K562 (cell line): ENCODE data around the gene PTPRM. TPM values are rescaled to one million over a fixed set of nuclear protein-coding genes. Genes with fewer than 3 reads are reported as not detected.

ENCODE experiments used
- ATAC-seq: fragments of 200-7000 bp; cut with Tn5 transposase; 3 replicates; pipeline ENCODE4 v1.9.1; 2020; ENCODE audit warnings: moderate library complexity
- BruUV-seq: library from RNA; stranded (reverse); fragments of 400-500 nt; replicated peaks from 2 replicates; lab custom pipeline; 2021; lab: Mats Ljungman, UMichigan
- CTCF ChIA-PET: fragments of 300-600 bp; formaldehyde crosslinking; extraction: SDS; loops from one replicate; lab custom pipeline; 2021; ENCODE audit warnings: low intra/inter-chr PET ratio; lab: Yijun Ruan, JAX
- POLR2A ChIA-PET: fragments of 300-600, 350-650 bp; sonication (Branson Sonifier 250); formaldehyde crosslinking; extraction: SDS; loops from one replicate; lab custom pipeline; 2021; ENCODE audit warnings: antibody characterized with exemption, inconsistent platforms; lab: Yijun Ruan, JAX
- DNase-seq, 4 experiments: peaks; one replicate each; pipeline versions ENCODE4 v3.0.0 to v3.0.0-alpha.2; 2011 to 2018; ENCODE audit warnings: low spot score in 3 of 4, mixed read lengths in 3 of 4; ENCODE audit errors: extremely low read depth in 1 of 4
- FAIRE-seq: peaks from 2 replicates; lab custom pipeline; 2011; peaks lifted over from hg19 to GRCh38; lab: Jason Lieb, UNC
- H2AFZ ChIP-seq: 2 replicates; pipeline ENCODE4 v1.6.0; 2011; ENCODE audit warnings: low read depth, low read length, control low read depth, inconsistent platforms
- H3K27ac ChIP-seq: fragments of 200-600 bp; 3 replicates; pipeline ENCODE4 v1.8.0; 2011; ENCODE audit warnings: low read depth, mild to moderate bottlenecking, control low read depth, inconsistent platforms, low read length, moderate library complexity, mixed read lengths; ENCODE audit errors: extremely low read depth
- H3K27me3 ChIP-seq, 2 experiments: fragments of 300-600 bp in 1 of 2; 2 replicates in 1 of 2; 3 replicates in 1 of 2; pipeline versions ENCODE4 v1.6.0 to v1.8.0; 2011; ENCODE audit warnings: inconsistent platforms in 2 of 2, low read length in 2 of 2, mild to moderate bottlenecking in 1 of 2, mixed read lengths in 1 of 2, moderate library complexity in 1 of 2; ENCODE audit not compliant: control insufficient read depth in 2 of 2, insufficient read depth in 2 of 2
- H3K36me3 ChIP-seq: fragments of 300-600 bp; 3 replicates; pipeline ENCODE4 v1.8.0; 2011; ENCODE audit warnings: mild to moderate bottlenecking, low read length, inconsistent platforms; ENCODE audit not compliant: control insufficient read depth, insufficient read depth
- H3K4me1 ChIP-seq, 2 experiments: fragments of 200-600 bp in 1 of 2; replicated peaks in 1 of 2; 2 replicates in 1 of 2; 3 replicates in 1 of 2; pipeline versions ENCODE4 v1.5.1 to v1.8.0; 2011; ENCODE audit warnings: inconsistent platforms in 2 of 2, low read length in 2 of 2, mild to moderate bottlenecking in 1 of 2, mixed read lengths in 1 of 2, moderate library complexity in 1 of 2; ENCODE audit not compliant: control insufficient read depth in 2 of 2, insufficient read depth in 2 of 2
- H3K4me2 ChIP-seq: 2 replicates; pipeline ENCODE4 v1.6.1; 2011; ENCODE audit warnings: low read length, control low read depth, inconsistent platforms, mixed read lengths; ENCODE audit not compliant: insufficient read depth
- H3K4me3 ChIP-seq: fragments of 200-600 bp; sonication (generic), shearing (Covaris generic); 2 replicates; pipeline ENCODE4 v1.5.1; 2016; ENCODE audit warnings: control low read depth, inconsistent platforms
- H3K79me2 ChIP-seq: fragments of 200-600 bp; 3 replicates; pipeline ENCODE4 v1.8.0; 2011; ENCODE audit warnings: low read length, inconsistent platforms; ENCODE audit not compliant: control insufficient read depth, insufficient read depth
- H3K9ac ChIP-seq, 2 experiments: 2 replicates each; pipeline versions ENCODE4 v1.6.0 to v1.6.1; 2011; ENCODE audit warnings: low read depth in 2 of 2, low read length in 2 of 2, control low read depth in 1 of 2, inconsistent platforms in 1 of 2, mild to moderate bottlenecking in 1 of 2, mixed read lengths in 1 of 2; ENCODE audit not compliant: insufficient read depth in 1 of 2
- H3K9me1 ChIP-seq: one replicate; pipeline ENCODE4 v1.6.0; 2011; ENCODE audit warnings: inconsistent platforms, mild to moderate bottlenecking, low read length, moderate library complexity; ENCODE audit not compliant: control insufficient read depth, insufficient read depth
- H3K9me3 ChIP-seq: replicated peaks from 2 replicates; pipeline ENCODE4 v1.5.1; 2011; ENCODE audit warnings: low read depth, low read length, inconsistent platforms; ENCODE audit not compliant: control insufficient read depth, insufficient read depth
- H4K20me1 ChIP-seq: replicated peaks from 2 replicates; pipeline ENCODE4 v1.6.1; 2011; ENCODE audit warnings: low read length, inconsistent platforms, mixed read lengths; ENCODE audit not compliant: control insufficient read depth, insufficient read depth
- ESRRA ChIP-seq: fragments of 450-650 bp; IDR thresholded peaks from 2 replicates; pipeline ENCODE4 v1.6.1; 2014; ENCODE audit warnings: low read depth, mild to moderate bottlenecking, moderate library complexity, borderline replicate concordance
- GATAD2B ChIP-seq: fragments of 450-650 bp; IDR thresholded peaks from 2 replicates; pipeline ENCODE4 v1.6.1; 2017; ENCODE audit warnings: mild to moderate bottlenecking, borderline replicate concordance
- GTF2F1 ChIP-seq: IDR thresholded peaks from 2 replicates; pipeline ENCODE4 v1.6.1; 2011; ENCODE audit warnings: low read depth, low read length, improper control_type of control experiment
- NCOA2 ChIP-seq, 2 experiments: fragments of 450-650 bp; IDR thresholded peaks; 2 replicates each; pipeline ENCODE4 v1.6.1; 2018; ENCODE audit warnings: mild to moderate bottlenecking in 2 of 2, moderate library complexity in 1 of 2; ENCODE audit not compliant: partially characterized antibody in 2 of 2
- SMAD4 ChIP-seq: fragments of 250-450 bp; sonication (Bioruptor Pico); conservative IDR thresholded peaks from 2 replicates; pipeline ENCODE4 v1.8.0; 2021; ENCODE audit warnings: inconsistent platforms, mild to moderate bottlenecking, moderate library complexity
- TAF9B ChIP-seq: fragments of 450-650 bp; IDR thresholded peaks from 2 replicates; pipeline ENCODE4 v1.6.1; 2018; ENCODE audit warnings: mild to moderate bottlenecking; ENCODE audit not compliant: partially characterized antibody
- XRCC5 ChIP-seq: fragments of 200-400 bp; formaldehyde crosslinking; IDR thresholded peaks from 2 replicates; pipeline ENCODE4 v1.6.1; 2017; ENCODE audit warnings: low read depth, mild to moderate bottlenecking, low read length
- ZBTB5 ChIP-seq: fragments of 450-650 bp; IDR thresholded peaks from 2 replicates; pipeline ENCODE4 v1.6.1; 2017; ENCODE audit warnings: antibody characterized with exemption
- ZNF551 ChIP-seq: fragments of 250-450 bp; sonication (Bioruptor Pico); IDR thresholded peaks from 2 replicates; pipeline ENCODE4 v1.5.0; 2021; ENCODE audit warnings: mild to moderate bottlenecking, moderate library complexity
- ZNF764 ChIP-seq: fragments of 250-450 bp; sonication (Bioruptor Pico); IDR thresholded peaks from 2 replicates; pipeline ENCODE4 v1.4.0; 2020; ENCODE audit warnings: low read depth, mild to moderate bottlenecking, moderate library complexity
- ZNF766 ChIP-seq: fragments of 200-800 bp; sonication (Bioruptor generic); conservative IDR thresholded peaks from 2 replicates; pipeline ENCODE4 v1.6.1; 2016; ENCODE audit warnings: missing genetic modification characterization, missing compliant biosample characterization
- WGBS: fragments of 100-300 bp; shearing (Covaris generic); methylation state at CpG from one replicate; pipeline ENCODE4 v1.1.6; 2016; ENCODE audit warnings: low coverage, mixed read lengths; ENCODE audit not compliant: insufficient coverage; ENCODE audit errors: missing lambda C conversion rate; 5-methylcytosine and 5-hydroxymethylcytosine counted together
- in situ Hi-C: fragments of 300-500 bp; cut with MboI; formaldehyde crosslinking; loops from 4 replicates; pipeline ENCODE4 v1.15.0; 2018; ENCODE audit warnings: inconsistent platforms, mixed read lengths
- intact Hi-C: fragments of 100-400 bp; cut with micrococcal nuclease; formaldehyde crosslinking; loops from 2 replicates; pipeline ENCODE4 v1.14.2; 2022
- polyA plus RNA-seq, 8 experiments: library from polyadenylated mRNA; depleted of rRNA in 4 of 8; stranded (reverse) in 5 of 8; unstranded in 3 of 8; fragments of >200 nt; fragmentation: Nextera tagmentation in 2 of 8; fragmentation: Illumina TruSeq in 1 of 8; extraction: Ambion mirVana in 2 of 8; extraction: Trizol in 1 of 8; gene quantifications; 2 replicates each; pipeline versions ENCODE4 v1.2.1 to v1.2.3, GENCODE V29; 2011 to 2014; ENCODE audit warnings: inconsistent platforms in 1 of 8, missing spikeins in 1 of 8
- total RNA-seq, 7 experiments: library from RNA; depleted of rRNA in 6 of 7; stranded (reverse); fragments of >200 nt in 6 of 7; fragmentation: Illumina TruSeq in 2 of 7; extraction: Trizol in 2 of 7; gene quantifications; 2 replicates each; pipeline versions ENCODE4 v1.2.1 to v1.2.3, GENCODE V29; 2011 to 2021; ENCODE audit warnings: low replicate concordance in 1 of 7
- TF ChIP-seq, protein P1 (sequence below): fragments of 450-650 bp; formaldehyde crosslinking; IDR thresholded peaks from 2 replicates; pipeline ENCODE4 v1.4.0; 2020; ENCODE audit warnings: mild to moderate bottlenecking, moderate library complexity
- TF ChIP-seq, protein P2 (sequence below): sonication (generic); formaldehyde crosslinking; IDR thresholded peaks from 2 replicates; pipeline ENCODE4 v1.8.0; 2022; ENCODE audit warnings: mild to moderate bottlenecking, missing genetic modification reagents

The PTPRM gene
- total and polyA plus RNA-seq, 9 of the 15 experiments (the other 6 are each of a cell fraction or from before 2014, with no cell fraction given), result 0.03 to 0.16 (median 0.08) TPM; not detected in 3

GRCh38 chr18:7772951-7773350 is 205.8 kb downstream of the PTPRM start:
- ATAC-seq (no peak), FAIRE-seq (no peak), DNase-seq (no peak)
- TF ChIP-seq NCOA2 (IDR thresholded peaks at IDR 0.05; ENCODE audit: partially characterized antibody in 2 of 2) (no peak), XRCC5 (no peak), ZNF764 (CRISPR knock-in tag) (no peak), SMAD4 (CRISPR knock-in tag) (no peak)
- in situ Hi-C loops (no loop called here), intact Hi-C loops (no loop called here)
- Histone ChIP-seq H3K4me1 (no peaks in the 10 kb centered on the region), H3K36me3 (no peaks in the 10 kb centered on the region), H3K9ac (no peak overlapping the region), H2AFZ (no peak overlapping the region), H3K9me3 (no peaks in the 10 kb centered on the region), H3K9me1 (no peaks in the 10 kb centered on the region), H3K4me2 (no peak overlapping the region), H3K27me3 (no peaks in the 10 kb centered on the region), H3K4me3 (no peak overlapping the region), H3K79me2 (no peaks in the 10 kb centered on the region), H4K20me1 (no peaks in the 10 kb centered on the region; the same call in 1 of the 2 replicates), H3K27ac (no peak overlapping the region)
- ChIA-PET POLR2A (no interaction called here), CTCF (no interaction called here)
- 0% methylated on average over 2 of the region's 2 CpGs for WGBS
- no TSS peak for BruUV-seq

- no peak overlapping the region for H3K27ac ChIP-seq
- no peaks in the 10 kb centered on the region for H3K9me1 ChIP-seq
- WGBS, result 1% methylated on average over 4 of the region's 4 CpGs
- H3K36me3 ChIP-seq, result no peaks in the 10 kb centered on the region
- intact Hi-C loops, result no loop called here
- H3K4me1 ChIP-seq, result no peaks in the 10 kb centered on the region
- no peaks in the 10 kb centered on the region for H3K79me2 ChIP-seq
- H2AFZ ChIP-seq, result no peak overlapping the region
- DNase-seq (no peak), FAIRE-seq (no peak), ATAC-seq (no peak)
- H3K4me2 ChIP-seq, result no peak overlapping the region
- ChIA-PET CTCF (no interaction called here), POLR2A (no interaction called here)
- H3K4me3 ChIP-seq, result no peak overlapping the region
- H4K20me1 ChIP-seq, result no peaks in the 10 kb centered on the region; the same call in 1 of the 2 replicates
- no peak overlapping the region for H3K9ac ChIP-seq
- no TSS peak for BruUV-seq
- no peaks in the 10 kb centered on the region for H3K9me3 ChIP-seq
- in situ Hi-C loops, result no loop called here
- no peaks in the 10 kb centered on the region for H3K27me3 ChIP-seq
- no peak for TF ChIP-seq GATAD2B
- TF ChIP-seq GTF2F1, result no peak
- TF ChIP-seq ESRRA, result no peak
- TF ChIP-seq SMAD4 (CRISPR knock-in tag), result no peak
- TF ChIP-seq, protein P1, sequence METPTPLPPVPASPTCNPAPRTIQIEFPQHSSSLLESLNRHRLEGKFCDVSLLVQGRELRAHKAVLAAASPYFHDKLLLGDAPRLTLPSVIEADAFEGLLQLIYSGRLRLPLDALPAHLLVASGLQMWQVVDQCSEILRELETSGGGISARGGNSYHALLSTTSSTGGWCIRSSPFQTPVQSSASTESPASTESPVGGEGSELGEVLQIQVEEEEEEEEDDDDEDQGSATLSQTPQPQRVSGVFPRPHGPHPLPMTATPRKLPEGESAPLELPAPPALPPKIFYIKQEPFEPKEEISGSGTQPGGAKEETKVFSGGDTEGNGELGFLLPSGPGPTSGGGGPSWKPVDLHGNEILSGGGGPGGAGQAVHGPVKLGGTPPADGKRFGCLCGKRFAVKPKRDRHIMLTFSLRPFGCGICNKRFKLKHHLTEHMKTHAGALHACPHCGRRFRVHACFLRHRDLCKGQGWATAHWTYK (CRISPR knock-in tag), result no peak
- TF ChIP-seq ZNF551 (CRISPR knock-in tag), result no peak
- no peak for TF ChIP-seq TAF9B
- TF ChIP-seq, protein P2, sequence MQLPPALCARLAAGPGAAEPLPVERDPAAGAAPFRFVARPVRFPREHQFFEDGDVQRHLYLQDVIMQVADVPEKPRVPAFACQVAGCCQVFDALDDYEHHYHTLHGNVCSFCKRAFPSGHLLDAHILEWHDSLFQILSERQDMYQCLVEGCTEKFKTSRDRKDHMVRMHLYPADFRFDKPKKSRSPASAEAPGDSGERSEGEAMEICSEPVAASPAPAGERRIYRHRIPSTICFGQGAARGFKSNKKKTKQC (CRISPR knock-in tag), result no peak
- no peak for TF ChIP-seq ZBTB5
- no peak for TF ChIP-seq ZNF766
Measured at GRCh38 chr18:7775128-7775527, 208.0 kb downstream of the PTPRM start.
